Stimulated activated CD8-positive, alpha-beta memory T cell treated with anti-CD3 and anti-CD28 coated beads, Interleukin-4, amount 100 ng/mL, for 4 hours (primary cell): ENCODE measurements around the gene ZNF362.

Source experiments
- DNase-seq, 2 donors: peaks; one replicate each; pipeline ENCODE4 v3.0.0-alpha.2; 2020; ENCODE audit warnings: low read depth in 2 of 2, low spot score in 1 of 2

The ZNF362 gene

DNA sequence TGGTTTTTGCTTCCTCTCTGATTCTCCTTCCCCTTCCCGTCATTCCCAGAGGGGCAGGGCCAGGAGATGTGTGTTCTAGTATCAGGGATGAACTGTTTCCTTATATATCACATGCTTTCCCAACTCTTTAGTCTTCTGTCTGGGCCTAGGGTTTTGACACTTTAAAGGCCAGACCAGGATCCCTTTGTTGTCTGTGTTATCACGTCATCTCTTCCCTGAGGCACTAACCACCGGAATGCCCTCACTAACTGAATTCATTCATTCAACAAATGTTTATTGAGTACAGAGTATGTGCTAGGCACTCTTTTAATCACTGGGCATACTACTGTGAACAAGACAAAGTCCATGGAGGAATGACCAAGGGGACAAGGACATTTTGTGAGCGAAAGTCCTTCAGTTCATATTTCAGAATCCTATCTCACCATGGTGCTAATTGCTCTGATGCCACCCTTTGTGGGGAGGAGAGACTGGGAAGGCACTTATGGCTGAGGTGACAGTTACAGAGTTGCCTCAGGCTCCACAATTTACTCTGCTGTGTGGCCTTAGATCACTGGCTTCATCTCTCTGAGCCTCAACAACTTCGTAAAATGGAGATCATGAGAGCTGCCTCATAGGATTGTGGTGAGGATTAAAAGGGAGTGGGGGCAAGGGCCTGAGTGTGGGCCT is 12.0 kb upstream of the ZNF362 start:
- DNase-seq: no peak

- DNase-seq: no peak
Measured at GRCh38 chr1:33244809-33245186, 11.5 kb upstream of the ZNF362 start.

GRCh38 chr1:33246171-33246570 is 10.1 kb upstream of the ZNF362 start:
- DNase-seq: no peak

DNA sequence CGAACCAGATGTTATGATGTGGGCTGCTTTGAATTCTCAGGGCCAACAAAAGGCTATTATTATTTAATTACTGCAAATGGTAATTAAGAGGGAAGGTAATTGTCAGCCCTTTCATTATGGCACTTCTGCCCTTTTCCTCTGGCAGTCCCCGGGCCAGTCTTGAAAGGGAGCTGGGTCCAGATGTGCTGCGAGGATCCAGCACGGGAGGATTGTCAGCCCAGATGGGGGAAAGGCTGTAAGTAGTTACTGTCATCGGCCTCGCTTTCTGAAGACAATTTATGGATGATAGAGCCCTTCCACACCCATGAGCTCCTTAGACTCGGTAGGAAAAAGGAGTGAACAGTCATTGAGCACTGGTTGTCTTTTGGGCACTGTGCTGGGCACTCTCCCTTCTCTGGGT is 8.7 kb upstream of the ZNF362 start:
- no peak for DNase-seq

GRCh38 chr1:33248244-33248643 is 8.0 kb upstream of the ZNF362 start:
- DNase-seq: no peak

DNA sequence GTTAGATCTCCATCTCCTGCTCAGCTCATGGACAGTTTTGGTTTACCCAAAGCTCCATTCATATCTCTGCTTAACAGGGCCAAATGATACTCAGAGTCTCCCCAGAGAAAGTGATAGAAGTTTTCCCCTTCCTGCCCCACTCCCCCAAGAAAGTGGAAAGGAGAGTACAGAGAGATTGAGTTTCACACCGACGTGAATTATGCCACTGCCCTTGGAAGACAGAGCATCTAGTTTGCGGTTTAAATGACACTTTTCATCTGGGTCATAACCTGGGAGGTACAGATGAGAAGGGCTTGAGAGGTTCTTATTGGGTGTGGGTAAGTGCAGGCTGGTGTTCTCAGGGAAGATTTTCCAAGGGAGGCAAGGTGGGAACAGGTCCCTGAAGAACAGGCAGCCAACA is 6.9 kb upstream of the ZNF362 start:
- no peak for DNase-seq

GRCh38 chr1:33250217-33250616 is 6.1 kb upstream of the ZNF362 start:
- no peak for DNase-seq

GRCh38 chr1:33250724-33251123 is 5.6 kb upstream of the ZNF362 start:
- no peak for DNase-seq

GRCh38 chr1:33254491-33254890 is 1.8 kb upstream of the ZNF362 start:
- no peak for DNase-seq

- no peak for DNase-seq
Measured at GRCh38 chr1:33255347-33256220, 708 bp upstream of the ZNF362 start.

DNA sequence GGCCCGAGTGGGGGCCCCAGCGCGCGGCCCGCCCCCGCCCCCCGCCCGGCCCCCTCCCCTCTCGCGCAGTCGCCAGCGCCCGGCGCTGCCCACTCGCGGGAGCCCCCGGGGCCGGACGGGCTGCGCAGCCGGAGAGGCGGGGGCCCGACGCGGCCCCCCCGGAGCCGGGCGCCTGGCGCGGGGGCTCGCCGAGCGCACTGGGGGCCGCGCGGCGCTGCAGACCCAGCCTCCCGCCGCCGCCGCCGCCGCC is 146 bp upstream of the ZNF362 start:
- no peak for DNase-seq

- DNase-seq: no peak
Measured at GRCh38 chr1:33257207-33257771, 997 bp downstream of the ZNF362 start.

DNA sequence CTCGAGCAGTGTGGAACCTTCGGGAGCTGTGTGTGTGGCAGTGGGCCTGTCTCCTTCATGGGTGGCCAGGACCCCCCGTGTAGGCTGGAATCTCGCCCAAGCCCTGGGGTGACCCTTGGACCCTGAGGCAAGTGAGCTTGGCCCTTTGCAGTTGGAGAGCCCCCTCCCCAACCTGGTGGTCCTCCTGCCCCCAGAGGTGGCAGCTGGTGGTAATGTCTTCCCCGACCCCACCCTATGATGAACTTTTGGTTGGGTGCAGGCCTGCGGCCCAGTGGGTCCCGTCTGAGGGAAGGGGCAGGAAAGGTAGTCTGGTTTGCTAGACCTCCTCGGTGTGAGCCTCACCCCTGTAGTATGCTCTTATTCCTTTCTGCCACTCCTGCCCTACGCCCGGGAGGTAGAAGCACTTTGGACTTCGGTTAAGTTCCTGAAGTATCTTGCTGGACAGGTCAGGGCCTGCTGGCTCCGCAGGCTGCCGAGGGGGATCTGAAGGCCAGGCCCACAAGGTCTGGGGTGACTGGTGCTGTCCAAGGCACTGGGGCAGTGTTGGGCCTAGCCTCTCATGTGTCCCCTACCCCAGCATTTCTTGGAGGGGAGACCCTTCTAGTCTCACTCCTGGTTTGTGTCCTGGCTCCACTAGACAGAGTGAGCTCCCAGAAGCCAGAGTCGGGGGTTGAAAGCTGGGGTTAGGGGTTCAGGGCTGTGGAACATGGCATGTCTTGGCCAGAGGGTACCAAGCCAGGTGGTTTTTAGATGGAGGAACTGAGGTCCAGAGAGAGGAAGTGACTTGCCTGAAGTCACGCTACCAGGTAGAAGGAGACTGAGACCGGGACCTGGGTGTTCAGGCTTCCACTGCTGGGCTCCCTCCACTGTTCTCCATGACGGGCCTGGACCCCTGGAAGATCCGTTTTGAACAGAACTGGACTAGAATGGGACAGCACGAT is 1.8 kb downstream of the ZNF362 start:
- DNase-seq: no peak

GRCh38 chr1:33258788-33259274 is 2.5 kb downstream of the ZNF362 start:
- no peak for DNase-seq

GRCh38 chr1:33259879-33260278 is 3.6 kb downstream of the ZNF362 start:
- DNase-seq: no peak

GRCh38 chr1:33260439-33260838 is 4.1 kb downstream of the ZNF362 start:
- DNase-seq: no peak

DNA sequence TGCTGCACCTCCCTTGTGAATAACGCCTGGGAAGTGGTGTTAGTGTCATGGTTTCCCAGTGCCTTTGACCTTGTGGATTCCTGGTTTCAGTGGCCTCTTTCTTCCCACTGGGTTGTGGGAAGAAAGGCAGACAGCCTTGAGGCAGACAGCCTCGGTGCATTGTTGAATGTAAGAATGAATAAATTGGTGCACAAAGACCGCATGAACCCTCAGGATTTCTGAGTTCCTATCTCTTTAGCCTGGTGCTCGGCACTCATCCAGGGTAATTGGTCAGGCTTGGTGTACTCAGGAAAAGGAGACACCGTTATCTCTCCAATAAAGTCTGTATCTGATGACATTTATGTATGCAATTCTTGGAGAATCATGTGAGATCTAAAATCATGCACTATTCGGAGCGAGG is 5.1 kb downstream of the ZNF362 start:
- DNase-seq: no peak

GRCh38 chr1:33263890-33264504 is 7.7 kb downstream of the ZNF362 start:
- no peak for DNase-seq

GRCh38 chr1:33265780-33266605 is 9.7 kb downstream of the ZNF362 start:
- DNase-seq: no peak

GRCh38 chr1:33266766-33267165 is 10.5 kb downstream of the ZNF362 start:
- no peak for DNase-seq
